NCI-H345 (cell line): ENCODE data around the gene NME7.
A peak's percentile ranks its signal among the peaks of the same experiment; 100 is the strongest.
"Not testable (repeated sequence)": the region's sequence is repeated elsewhere in the genome, so short reads cannot be mapped to it uniquely, and the experiment has no call there.

Experiments
- DNase-seq: peaks from one replicate; lab custom pipeline; 2025; lab: John Stamatoyannopoulos, UW

NME7 gene

GRCh38 chr1:169367686-169368405, at the start of gene NME7, which contains the start of gene BLZF1:
Gene NME7, minus strand, starts transcription at chr1:169367797. Its CDS starts 87 bp downstream, at chr1:169367710.
Gene BLZF1, plus strand, starts transcription at chr1:169368195. Its CDS starts 1,328 bp downstream, at chr1:169369523.
- peak; percentile 98 for DNase-seq

- no peak for DNase-seq
These were observed 47.4 kb upstream of the NME7 start for GRCh38 chr1:169414952-169415351.

GRCh38 chr1:169408340-169408739, 40.7 kb upstream of the NME7 start:
- DNase-seq: not testable (repeated sequence)

- DNase-seq: not testable (repeated sequence)
These were observed 35.0 kb upstream of the NME7 start for GRCh38 chr1:169402578-169402977.

- DNase-seq: no peak
These were observed 28.4 kb upstream of the NME7 start for GRCh38 chr1:169395955-169396354.

- DNase-seq: no peak
These were observed 24.8 kb upstream of the NME7 start for GRCh38 chr1:169392406-169392805.

GRCh38 chr1:169390303-169390702, 22.7 kb upstream of the NME7 start:
- no peak for DNase-seq

- no peak for DNase-seq
These were observed 19.8 kb upstream of the NME7 start for GRCh38 chr1:169387399-169387798.

- no peak for DNase-seq
These were observed 15.9 kb upstream of the NME7 start for GRCh38 chr1:169383449-169383848.

- DNase-seq: no peak
These were observed 13.6 kb upstream of the NME7 start for GRCh38 chr1:169381162-169381561.

GRCh38 chr1:169371404-169371803, 3.8 kb upstream of the NME7 start:
- no peak for DNase-seq

GRCh38 chr1:169368406-169368769, 791 bp upstream of the NME7 start:
- DNase-seq: peak; percentile 4

- peak; percentile 2 for DNase-seq
These were observed 406 bp downstream of the NME7 start for GRCh38 chr1:169367096-169367685.

GRCh38 chr1:169364948-169365347, 2.6 kb downstream of the NME7 start:
- no peak for DNase-seq

GRCh38 chr1:169363046-169363730, 4.4 kb downstream of the NME7 start:
- DNase-seq: no peak

- no peak for DNase-seq
These were observed 6.3 kb downstream of the NME7 start for GRCh38 chr1:169361281-169361680.

- DNase-seq: no peak
These were observed 7.2 kb downstream of the NME7 start for GRCh38 chr1:169360415-169360814.

GRCh38 chr1:169348383-169349036, 19.1 kb downstream of the NME7 start:
- peak; percentile 49 for DNase-seq

GRCh38 chr1:169347688-169348382, 19.8 kb downstream of the NME7 start:
- no peak for DNase-seq

GRCh38 chr1:169346036-169346589, 21.5 kb downstream of the NME7 start:
- DNase-seq: no peak

- DNase-seq: no peak
These were observed 22.1 kb downstream of the NME7 start for GRCh38 chr1:169345511-169345910.

- DNase-seq: not testable (repeated sequence)
These were observed 25.5 kb downstream of the NME7 start for GRCh38 chr1:169342096-169342495.
